ENCODE results near the gene BORA. TPM values are rescaled to one million over a fixed set of nuclear protein-coding genes. Genes with fewer than 3 reads are reported as not detected.

Gene BORA
- total RNA-seq, 1 experiment from 2014 or later: 9.5 TPM

DNA sequence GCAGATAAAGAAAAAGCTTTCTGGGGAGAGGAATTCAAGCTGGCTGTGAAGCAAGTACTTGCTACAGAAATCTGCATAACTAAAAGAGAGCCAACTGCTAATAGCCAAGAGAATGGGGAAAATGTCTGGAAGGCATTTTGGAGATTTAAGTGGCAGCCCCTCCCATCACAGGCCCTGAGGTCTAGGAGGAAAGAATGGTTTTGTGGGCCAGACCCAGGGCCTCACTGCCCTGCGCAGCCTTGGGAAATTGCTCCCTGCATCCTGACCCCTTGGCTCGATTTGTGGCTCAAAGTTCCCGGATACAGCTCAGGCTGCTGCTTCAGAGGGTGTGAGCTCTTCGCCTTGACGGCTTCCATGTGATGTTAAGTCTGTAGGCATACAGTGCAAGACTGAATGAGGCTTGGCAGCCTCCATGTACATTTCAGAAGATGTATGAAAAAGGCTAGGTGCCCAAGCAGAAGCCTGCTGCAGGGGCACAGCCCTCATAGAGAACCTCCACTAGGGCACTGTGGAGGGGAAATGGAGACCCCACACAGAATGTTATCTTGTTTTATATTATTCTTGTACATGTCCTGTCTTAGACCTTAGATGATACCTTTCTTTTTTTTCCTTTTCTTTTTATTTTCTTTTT is 34.7 kb upstream of the BORA start:
- Histone ChIP-seq H3K36me3 (ENCODE audit: low read depth, low read length) (no peaks in the 10 kb centered on the region), H3K4me2 (ENCODE audit: low read length) (no peak overlapping the region), H3F3A (ENCODE audit: low read length, unreplicated experiment) (no peaks in the 10 kb centered on the region), H3K9me3 (ENCODE audit: low read length) (no peaks in the 10 kb centered on the region), H3K27ac (ENCODE audit: low read length) (no peak overlapping the region), H3K27me3 (ENCODE audit: low read length) (no peaks in the 10 kb centered on the region), H3K79me2 (ENCODE audit: low read length) (no peaks in the 10 kb centered on the region), H3K9ac (ENCODE audit: low read length) (no peak overlapping the region), H3K4me1 (ENCODE audit: insufficient read depth, low read length) (no peaks in the 10 kb centered on the region), H4K20me1 (ENCODE audit: low read length) (no peaks in the 10 kb centered on the region), H3K4me3 (ENCODE audit: low read length) (no peak overlapping the region), H2AFZ (ENCODE audit: low read length) (no peak overlapping the region), H3K9me2 (replicated peaks; ENCODE audit: low read length) (no peaks in the 10 kb centered on the region)
- ATAC-seq (no peak), DNase-seq (no peak)
- CTCF ChIA-PET: no interaction called here
- intact Hi-C loops (cut with micrococcal nuclease): loop anchor here (10.0 kb wide), 1 partner anchor 128 kb away; no protein-coding TSS in a partner anchor
- POLR2A ChIA-PET (ENCODE audit: unreplicated experiment): no interaction called here
- no TSS peak for BruUV-seq (replicated peaks)
- TF ChIP-seq EZH2phosphoT487 (IDR thresholded peaks at IDR 0.05; ENCODE audit: borderline replicate concordance, low read length) (no peak), EZH2 (IDR thresholded peaks at IDR 0.05; ENCODE audit: low read length, unreplicated experiment) (no peak)
- TF ChIP-seq, protein P1, sequence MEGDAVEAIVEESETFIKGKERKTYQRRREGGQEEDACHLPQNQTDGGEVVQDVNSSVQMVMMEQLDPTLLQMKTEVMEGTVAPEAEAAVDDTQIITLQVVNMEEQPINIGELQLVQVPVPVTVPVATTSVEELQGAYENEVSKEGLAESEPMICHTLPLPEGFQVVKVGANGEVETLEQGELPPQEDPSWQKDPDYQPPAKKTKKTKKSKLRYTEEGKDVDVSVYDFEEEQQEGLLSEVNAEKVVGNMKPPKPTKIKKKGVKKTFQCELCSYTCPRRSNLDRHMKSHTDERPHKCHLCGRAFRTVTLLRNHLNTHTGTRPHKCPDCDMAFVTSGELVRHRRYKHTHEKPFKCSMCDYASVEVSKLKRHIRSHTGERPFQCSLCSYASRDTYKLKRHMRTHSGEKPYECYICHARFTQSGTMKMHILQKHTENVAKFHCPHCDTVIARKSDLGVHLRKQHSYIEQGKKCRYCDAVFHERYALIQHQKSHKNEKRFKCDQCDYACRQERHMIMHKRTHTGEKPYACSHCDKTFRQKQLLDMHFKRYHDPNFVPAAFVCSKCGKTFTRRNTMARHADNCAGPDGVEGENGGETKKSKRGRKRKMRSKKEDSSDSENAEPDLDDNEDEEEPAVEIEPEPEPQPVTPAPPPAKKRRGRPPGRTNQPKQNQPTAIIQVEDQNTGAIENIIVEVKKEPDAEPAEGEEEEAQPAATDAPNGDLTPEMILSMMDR (conservative IDR thresholded peaks at IDR 0.05; ENCODE audit: low read depth, low read length): no peak

DNA sequence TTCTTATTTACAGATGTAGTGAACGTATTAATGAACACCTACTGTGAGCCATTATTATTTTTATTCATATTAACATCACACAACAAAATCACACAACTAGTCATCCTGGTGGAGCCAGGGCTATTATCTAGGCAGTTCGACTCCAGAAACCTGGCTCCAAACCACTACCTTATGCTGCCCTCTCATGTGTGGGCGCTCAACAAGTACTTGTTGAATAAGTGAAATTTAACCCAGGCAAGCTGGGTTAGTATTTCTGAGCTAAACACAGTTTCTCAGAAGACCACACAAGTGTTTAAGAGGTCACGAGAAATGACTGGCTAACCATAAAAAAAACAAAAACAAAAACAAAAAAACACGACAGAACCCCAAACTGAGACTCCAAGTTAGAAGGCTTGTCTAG is 33.9 kb upstream of the BORA start:
- Histone ChIP-seq H3K4me2 (ENCODE audit: low read length) (no peak overlapping the region), H3K79me2 (ENCODE audit: low read length) (no peaks in the 10 kb centered on the region), H3K9me2 (replicated peaks; ENCODE audit: low read length) (no peaks in the 10 kb centered on the region), H3K9me3 (ENCODE audit: low read length) (no peaks in the 10 kb centered on the region), H2AFZ (ENCODE audit: low read length) (no peak overlapping the region), H3K4me3 (ENCODE audit: low read length) (no peak overlapping the region), H3K27ac (ENCODE audit: low read length) (no peak overlapping the region), H3K27me3 (ENCODE audit: low read length) (no peaks in the 10 kb centered on the region), H4K20me1 (ENCODE audit: low read length) (no peaks in the 10 kb centered on the region), H3K4me1 (ENCODE audit: insufficient read depth, low read length) (no peaks in the 10 kb centered on the region), H3F3A (ENCODE audit: low read length, unreplicated experiment) (no peaks in the 10 kb centered on the region), H3K36me3 (ENCODE audit: low read depth, low read length) (no peaks in the 10 kb centered on the region), H3K9ac (ENCODE audit: low read length) (no peak overlapping the region)
- TF ChIP-seq, protein P1 (conservative IDR thresholded peaks at IDR 0.05; ENCODE audit: low read depth, low read length): no peak
- TF ChIP-seq EZH2phosphoT487 (IDR thresholded peaks at IDR 0.05; ENCODE audit: borderline replicate concordance, low read length): no peak
- no peak for TF ChIP-seq EZH2 (IDR thresholded peaks at IDR 0.05; ENCODE audit: low read length, unreplicated experiment)
- intact Hi-C loops (cut with micrococcal nuclease): loop anchor here (10.0 kb wide), 1 partner anchor 129 kb away; no protein-coding TSS in a partner anchor
- no peak for ATAC-seq
- ChIA-PET POLR2A (ENCODE audit: unreplicated experiment) (no interaction called here), CTCF (no interaction called here)
- BruUV-seq (replicated peaks): no TSS peak
- no peak for DNase-seq

DNA sequence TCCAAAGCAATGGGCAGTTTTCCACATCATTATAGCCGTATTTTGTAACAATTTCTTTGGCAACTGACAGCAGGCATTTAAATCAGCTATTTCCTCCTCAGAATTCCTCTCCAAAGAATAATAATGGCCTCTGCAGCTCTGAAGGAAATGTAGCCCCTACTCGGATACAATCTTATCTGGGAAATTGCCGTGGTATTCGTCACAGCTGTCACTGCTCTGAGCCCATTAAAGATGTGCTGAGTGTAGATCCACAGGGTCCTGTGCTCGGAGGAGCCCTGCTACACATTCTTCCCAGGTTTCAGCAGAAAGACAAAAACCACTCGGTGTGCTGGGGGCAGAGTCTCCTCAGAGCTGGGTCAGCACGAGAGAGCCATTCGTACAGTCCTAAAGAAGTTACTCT is 33.4 kb upstream of the BORA start:
- TF ChIP-seq EZH2phosphoT487 (IDR thresholded peaks at IDR 0.05; ENCODE audit: borderline replicate concordance, low read length): no peak
- Histone ChIP-seq H2AFZ (ENCODE audit: low read length) (no peak overlapping the region), H3K27me3 (ENCODE audit: low read length) (no peaks in the 10 kb centered on the region), H3K9me3 (ENCODE audit: low read length) (no peaks in the 10 kb centered on the region), H3K36me3 (ENCODE audit: low read depth, low read length) (no peaks in the 10 kb centered on the region), H4K20me1 (ENCODE audit: low read length) (no peaks in the 10 kb centered on the region), H3K4me2 (ENCODE audit: low read length) (no peak overlapping the region), H3K27ac (ENCODE audit: low read length) (no peak overlapping the region), H3K4me3 (ENCODE audit: low read length) (no peak overlapping the region), H3F3A (ENCODE audit: low read length, unreplicated experiment) (no peaks in the 10 kb centered on the region), H3K79me2 (ENCODE audit: low read length) (no peaks in the 10 kb centered on the region), H3K9me2 (replicated peaks; ENCODE audit: low read length) (no peaks in the 10 kb centered on the region), H3K4me1 (ENCODE audit: insufficient read depth, low read length) (no peaks in the 10 kb centered on the region), H3K9ac (ENCODE audit: low read length) (no peak overlapping the region)
- intact Hi-C loops (cut with micrococcal nuclease): loop anchor here (10.0 kb wide), 1 partner anchor 130 kb away; no protein-coding TSS in a partner anchor
- DNase-seq: no peak
- BruUV-seq (replicated peaks): no TSS peak
- no peak for ATAC-seq
- CTCF ChIA-PET: no interaction called here
- POLR2A ChIA-PET (ENCODE audit: unreplicated experiment): no interaction called here

Measured in PC-3 (cell line).